Fibroblast of lung (primary cell): ENCODE measurements around the gene PRKCH. TPM values are rescaled to one million over a fixed set of nuclear protein-coding genes. Genes with fewer than 3 reads are reported as not detected.

Source experiments
- DNase-seq, 2 donors: peaks; one replicate each; pipeline versions ENCODE4 v3.0.0 to v3.0.0-alpha.2; 2010; ENCODE audit warnings: low read depth in 2 of 2
- H2AFZ ChIP-seq: 2 replicates; pipeline ENCODE4 v1.5.1; 2012; ENCODE audit warnings: low read length, control low read depth, inconsistent platforms
- H3K27ac ChIP-seq: 2 replicates; pipeline ENCODE4 v1.5.1; 2011; ENCODE audit warnings: low read length, control low read depth; ENCODE audit not compliant: insufficient read depth
- H3K27me3 ChIP-seq: 2 replicates; pipeline ENCODE4 v1.5.1; 2011; ENCODE audit warnings: mild to moderate bottlenecking, low read length; ENCODE audit not compliant: control insufficient read depth, insufficient read depth
- H3K36me3 ChIP-seq: 2 replicates; pipeline ENCODE4 v1.5.1; 2011; ENCODE audit warnings: low read length; ENCODE audit not compliant: control insufficient read depth, insufficient read depth
- H3K4me1 ChIP-seq: 2 replicates; pipeline ENCODE4 v1.5.1; 2011; ENCODE audit warnings: low read length; ENCODE audit not compliant: control insufficient read depth, insufficient read depth; ENCODE audit errors: extremely low read depth
- H3K4me2 ChIP-seq: 2 replicates; pipeline ENCODE4 v1.5.1; 2011; ENCODE audit warnings: low read length, control low read depth; ENCODE audit not compliant: insufficient read depth; ENCODE audit errors: extremely low read depth
- H3K4me3 ChIP-seq, 4 experiments: fragments of 200-600 bp in 1 of 4; sonication (generic) in 1 of 4; replicated peaks in 1 of 4; 2 replicates each; pipeline ENCODE4 v1.5.1; 2011 to 2016; ENCODE audit warnings: low read length in 4 of 4, low read depth in 3 of 4, mild to moderate bottlenecking in 3 of 4, control low read depth in 2 of 4, inconsistent platforms in 1 of 4, mixed read lengths in 1 of 4; ENCODE audit not compliant: insufficient read depth in 1 of 4; ENCODE audit errors: control extremely low read depth in 1 of 4
- H3K79me2 ChIP-seq: 2 replicates; pipeline ENCODE4 v1.5.1; 2012; ENCODE audit warnings: mild to moderate bottlenecking, low read length, inconsistent platforms; ENCODE audit not compliant: control insufficient read depth, insufficient read depth
- H3K9ac ChIP-seq: 2 replicates; pipeline ENCODE4 v1.5.1; 2011; ENCODE audit warnings: mild to moderate bottlenecking, low read length, control low read depth; ENCODE audit not compliant: insufficient read depth
- H3K9me3 ChIP-seq: 2 replicates; pipeline ENCODE4 v1.5.1; 2012; ENCODE audit warnings: low read depth, low read length; ENCODE audit not compliant: control insufficient read depth, insufficient read depth
- H4K20me1 ChIP-seq: 2 replicates; pipeline ENCODE4 v1.5.1; 2011; ENCODE audit warnings: low read length; ENCODE audit not compliant: control insufficient read depth, insufficient read depth; ENCODE audit errors: extremely low read depth
- CTCF ChIP-seq, 2 donors: IDR thresholded peaks in 1 of 2; conservative IDR thresholded peaks in 1 of 2; 1 replicate in 1 of 2; 2 replicates in 1 of 2; pipeline ENCODE4 v1.5.1; 2011 to 2012; ENCODE audit warnings: low read length in 2 of 2, control low read depth in 1 of 2, inconsistent platforms in 1 of 2, low read depth in 1 of 2, mild to moderate bottlenecking in 1 of 2
- EZH2 ChIP-seq: IDR thresholded peaks from 2 replicates; pipeline ENCODE4 v1.5.1; 2012; ENCODE audit warnings: low read length, control low read depth, mild to moderate bottlenecking; ENCODE audit errors: missing control alignments
- polyA plus RNA-seq, 2 donors: library from polyadenylated mRNA; depleted of rRNA in 1 of 2; stranded (reverse) in 1 of 2; unstranded in 1 of 2; fragments of >200 nt; gene quantifications; 2 replicates each; pipeline ENCODE4 v1.2.1, GENCODE V29; 2011 to 2012; ENCODE audit warnings: missing spikeins in 1 of 2
- total RNA-seq: library from RNA; depleted of rRNA; stranded (reverse); fragments of >200 nt; gene quantifications from 2 replicates; pipeline ENCODE4 v1.2.1, GENCODE V29; 2014

The PRKCH gene
- total and polyA plus RNA-seq, 2 donors (not counting 1 experiment from before 2014, with no cell fraction given), result 2.9 to 5.4 TPM

DNA sequence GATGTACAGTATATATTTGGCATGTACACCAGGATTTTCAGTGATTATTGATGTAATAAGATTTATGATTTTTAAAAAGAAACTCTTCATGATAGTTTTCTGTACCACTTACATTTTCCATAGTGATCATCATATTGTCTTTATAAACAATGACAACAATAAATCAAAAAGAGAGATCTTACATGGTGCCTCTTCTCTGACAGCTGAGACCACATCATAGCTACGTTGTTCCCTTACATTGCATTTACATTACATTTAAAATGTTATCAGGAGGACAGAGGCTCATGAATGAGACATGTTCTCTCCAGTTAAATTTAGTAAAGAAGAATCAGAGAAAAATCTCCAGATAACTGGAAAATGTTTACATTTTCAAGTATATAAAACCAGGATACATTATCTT, 112.4 kb downstream of the PRKCH start:
- H3K4me1 ChIP-seq, result no peaks in the 10 kb centered on the region

DNA sequence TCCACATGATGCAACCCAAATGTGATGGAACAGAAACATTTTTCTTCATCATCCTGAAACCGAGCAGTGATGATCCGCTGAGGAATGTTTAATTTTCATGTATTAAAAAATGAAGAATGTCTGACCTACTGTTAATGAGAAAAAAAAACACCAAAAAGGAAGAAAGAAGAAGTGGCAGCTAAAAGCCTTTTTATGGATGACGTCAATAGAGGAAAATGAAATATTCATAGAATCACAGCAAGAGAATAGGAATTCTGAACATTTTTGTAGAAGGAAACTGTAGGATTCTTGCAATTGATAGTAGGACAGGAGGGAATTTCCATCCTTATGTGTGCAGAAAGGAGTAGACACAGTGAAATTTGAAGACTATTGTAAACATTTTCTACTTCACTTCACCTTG, 112.9 kb downstream of the PRKCH start:
- H3K4me1 ChIP-seq, result no peaks in the 10 kb centered on the region
- H3K9me3 ChIP-seq, result no peaks in the 10 kb centered on the region
- H2AFZ ChIP-seq, result no peak overlapping the region
- H3K36me3 ChIP-seq, result no peaks in the 10 kb centered on the region
- no peak overlapping the region for H3K27ac ChIP-seq
- H3K9ac ChIP-seq, result no peak overlapping the region
- no peak overlapping the region for H3K4me3 ChIP-seq
- TF ChIP-seq CTCF (conservative IDR thresholded peaks at IDR 0.05 in 1 of 2, IDR thresholded peaks at IDR 0.05 in 1 of 2; ENCODE audit: low read depth in 1 of 2, low read length in 2 of 2) (no peak), EZH2 (no peak)
- H3K27me3 ChIP-seq, result peaks cover 3% of the 10 kb centered on the region
- H3K79me2 ChIP-seq, result no peaks in the 10 kb centered on the region
- no peaks in the 10 kb centered on the region for H4K20me1 ChIP-seq
- no peak for DNase-seq
- no peak overlapping the region for H3K4me2 ChIP-seq

More for the DNA sequence above, 112.4 kb downstream of the PRKCH start:
- Histone ChIP-seq H4K20me1 (no peaks in the 10 kb centered on the region), H3K4me3 (no peak overlapping the region), H3K27ac (no peak overlapping the region), H3K9ac (no peak overlapping the region), H3K9me3 (no peaks in the 10 kb centered on the region), H3K36me3 (no peaks in the 10 kb centered on the region), H3K79me2 (no peaks in the 10 kb centered on the region), H3K4me2 (no peak overlapping the region), H3K27me3 (peaks cover 3% of the 10 kb centered on the region), H2AFZ (no peak overlapping the region)
- DNase-seq, result no peak
- no peak for TF ChIP-seq EZH2
- no peak for TF ChIP-seq CTCF (conservative IDR thresholded peaks at IDR 0.05 in 1 of 2, IDR thresholded peaks at IDR 0.05 in 1 of 2; ENCODE audit: low read depth in 1 of 2, low read length in 2 of 2)

- Histone ChIP-seq H3K4me3 (no peak overlapping the region), H3K27me3 (peaks cover 3% of the 10 kb centered on the region), H2AFZ (no peak overlapping the region), H3K9me3 (no peaks in the 10 kb centered on the region), H3K27ac (no peak overlapping the region), H3K4me2 (no peak overlapping the region), H3K79me2 (no peaks in the 10 kb centered on the region), H3K9ac (no peak overlapping the region), H4K20me1 (no peaks in the 10 kb centered on the region), H3K4me1 (no peaks in the 10 kb centered on the region), H3K36me3 (no peaks in the 10 kb centered on the region)
- no peak for DNase-seq
- no peak for TF ChIP-seq CTCF (conservative IDR thresholded peaks at IDR 0.05 in 1 of 2, IDR thresholded peaks at IDR 0.05 in 1 of 2; ENCODE audit: low read depth in 1 of 2, low read length in 2 of 2)
- no peak for TF ChIP-seq EZH2
Measured at GRCh38 chr14:61435563-61436337, 114.4 kb downstream of the PRKCH start.
